Activated CD8-positive, alpha-beta memory T cell treated with anti-CD3 and anti-CD28 coated beads, Interleukin-2, amount 50 U/mL, for 48 hours (primary cell): ENCODE results near the gene ATP6V1G2.

Experiments used
- DNase-seq: peaks from one replicate; pipeline ENCODE4 v3.0.0-alpha.2; 2020

The ATP6V1G2 gene

DNA sequence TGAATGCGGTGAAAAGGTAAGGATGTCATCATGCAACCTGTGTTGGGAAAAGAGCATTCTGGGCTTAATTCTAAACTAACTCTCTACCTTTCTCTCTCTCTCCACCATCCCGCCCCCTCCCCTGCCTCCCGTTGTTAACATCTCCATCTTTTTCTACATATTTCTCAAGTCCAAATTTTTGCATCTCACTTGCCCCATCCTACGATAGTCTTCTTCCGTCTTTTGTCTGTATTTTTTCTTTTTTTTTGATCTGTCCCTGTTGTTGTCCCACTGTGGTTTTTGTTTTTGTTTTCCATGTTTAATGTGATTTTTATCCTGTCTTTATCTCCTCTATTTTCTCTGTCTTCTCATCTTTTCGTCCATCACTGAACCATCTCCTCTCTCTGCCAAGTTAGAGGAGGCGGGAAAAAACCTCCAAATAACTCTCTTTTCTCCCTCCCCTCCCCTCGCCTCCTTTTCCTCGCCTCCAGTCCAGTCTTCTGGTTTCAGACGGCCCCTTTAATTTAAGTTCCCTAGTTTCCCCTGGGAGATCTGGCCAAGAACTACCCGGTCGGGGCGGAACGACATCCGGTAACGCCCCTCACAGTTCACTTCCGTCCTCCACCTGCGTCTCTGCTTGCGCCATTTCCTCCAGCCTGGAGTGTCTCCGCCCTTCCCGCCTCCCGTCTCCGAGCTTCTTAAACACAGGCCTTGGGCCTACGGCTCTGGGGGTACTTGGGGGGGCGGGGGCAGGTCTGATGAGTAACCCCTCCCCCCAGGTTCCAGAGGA lies 734 bp upstream of the ATP6V1G2 start, which contains the start of gene NFKBIL1:
Gene NFKBIL1 (plus strand): TSS at position 651 of the 769 bp plus-strand sequence. CDS start 87 bp downstream, at position 738.
- DNase-seq = peak; percentile 91

DNA sequence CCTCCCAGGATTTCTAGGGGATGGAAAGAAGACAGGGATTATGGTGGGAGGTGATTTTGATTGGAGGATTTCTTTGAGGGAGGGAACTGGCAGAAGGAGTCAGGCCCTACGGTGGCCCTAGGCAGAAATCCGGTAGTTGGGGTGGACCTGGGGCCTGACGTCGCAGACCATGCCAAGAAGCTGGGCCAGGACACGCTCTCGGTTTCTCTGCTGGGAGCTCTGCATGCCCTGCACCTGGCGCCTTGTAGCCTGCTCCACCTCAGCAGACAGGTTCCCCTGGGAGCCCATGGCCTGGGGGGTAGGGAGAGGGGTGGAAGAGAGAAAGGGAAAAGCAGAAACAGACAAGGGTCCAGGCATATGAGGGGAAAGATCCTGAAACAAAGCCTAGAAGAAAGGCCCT lies 1.1 kb downstream of the ATP6V1G2 start:
- DNase-seq = no peak

DNA sequence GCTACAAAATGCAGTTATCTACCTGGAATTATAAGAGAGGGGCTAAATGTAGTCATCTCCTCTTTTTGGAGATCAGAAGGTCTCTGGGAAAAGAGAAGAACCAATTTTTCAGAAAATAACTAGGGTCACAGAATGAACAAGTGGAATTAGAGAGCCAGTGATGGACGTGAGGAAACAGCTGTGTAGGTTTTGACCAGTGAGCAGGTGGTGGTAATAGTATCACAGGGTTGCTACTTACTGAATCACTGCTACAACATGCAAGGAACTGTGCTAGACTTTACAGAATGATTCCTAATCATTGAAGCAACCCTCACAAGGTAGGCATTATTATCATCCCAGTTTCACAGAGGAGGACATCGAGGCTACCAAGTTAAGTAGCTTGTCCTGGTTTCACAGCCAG lies 1.7 kb downstream of the ATP6V1G2 start:
- no peak for DNase-seq

DNA sequence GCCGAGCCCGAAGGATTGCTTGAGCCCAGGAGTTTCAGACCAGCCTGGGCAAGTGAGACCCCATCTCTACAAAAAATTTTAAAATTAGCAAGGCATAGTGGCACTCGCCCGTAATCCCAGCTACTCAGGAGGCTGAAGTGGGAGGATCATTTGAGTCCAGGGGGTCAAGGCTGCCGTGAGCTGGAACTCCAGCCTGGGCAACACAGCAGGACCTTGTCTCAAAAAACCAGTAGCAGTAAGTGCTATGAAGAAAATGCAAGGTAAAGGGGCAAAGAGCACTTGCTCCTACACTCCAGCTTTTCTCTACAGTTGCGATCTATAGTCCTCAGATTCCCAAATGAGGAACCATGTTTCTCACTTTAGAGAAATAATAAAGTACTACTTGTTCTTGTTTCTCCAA lies 2.8 kb downstream of the ATP6V1G2 start:
- peak; percentile 43 for DNase-seq

DNA sequence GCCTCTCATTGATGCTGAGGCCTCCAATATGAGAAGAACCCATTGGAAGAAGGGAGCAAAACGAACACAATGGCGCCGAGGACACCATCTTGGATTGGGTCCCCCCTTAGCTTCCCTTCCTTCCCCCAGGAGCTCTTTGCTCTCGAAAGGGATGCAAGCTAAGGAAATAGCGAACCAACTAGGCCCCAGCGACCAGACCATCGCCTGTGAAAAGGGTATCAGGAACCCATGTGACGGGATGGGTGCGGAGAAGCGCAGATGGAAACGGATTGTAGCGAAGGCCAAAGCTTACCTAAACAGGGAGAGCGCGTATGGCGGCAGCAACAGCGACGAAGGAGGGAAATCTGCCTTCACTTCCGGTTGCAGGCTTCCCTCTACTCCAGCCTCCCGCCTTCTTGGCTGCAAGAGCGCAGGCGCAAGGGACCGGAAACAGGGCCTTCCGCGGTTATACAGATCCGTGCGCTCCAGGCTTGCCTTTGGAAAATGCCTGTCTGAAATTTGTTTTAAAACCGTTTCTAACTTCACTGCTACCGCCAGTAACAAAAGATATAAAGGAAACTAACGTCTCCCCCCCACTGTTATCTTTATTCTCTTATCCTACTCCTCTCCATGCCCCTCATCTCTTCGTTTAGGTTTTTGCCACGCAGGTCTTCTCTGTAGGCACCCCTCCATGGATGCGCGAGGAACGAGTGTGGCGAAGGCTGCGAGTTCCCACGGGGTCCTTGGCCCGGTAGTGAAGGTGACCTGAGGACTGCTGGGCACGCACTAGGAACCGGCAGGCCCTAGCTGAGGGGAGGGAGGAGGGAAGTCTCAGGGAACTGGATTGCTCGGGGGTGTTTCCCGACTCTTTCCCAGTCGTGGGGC lies 4.5 kb downstream of the ATP6V1G2 start, which contains the start of gene DDX39B:
Gene DDX39B (minus strand): TSS at position 346 of the 864 bp plus-strand sequence. CDS start 1,471 bp downstream, outside the sequence.
- peak; percentile 94 for DNase-seq

DNA sequence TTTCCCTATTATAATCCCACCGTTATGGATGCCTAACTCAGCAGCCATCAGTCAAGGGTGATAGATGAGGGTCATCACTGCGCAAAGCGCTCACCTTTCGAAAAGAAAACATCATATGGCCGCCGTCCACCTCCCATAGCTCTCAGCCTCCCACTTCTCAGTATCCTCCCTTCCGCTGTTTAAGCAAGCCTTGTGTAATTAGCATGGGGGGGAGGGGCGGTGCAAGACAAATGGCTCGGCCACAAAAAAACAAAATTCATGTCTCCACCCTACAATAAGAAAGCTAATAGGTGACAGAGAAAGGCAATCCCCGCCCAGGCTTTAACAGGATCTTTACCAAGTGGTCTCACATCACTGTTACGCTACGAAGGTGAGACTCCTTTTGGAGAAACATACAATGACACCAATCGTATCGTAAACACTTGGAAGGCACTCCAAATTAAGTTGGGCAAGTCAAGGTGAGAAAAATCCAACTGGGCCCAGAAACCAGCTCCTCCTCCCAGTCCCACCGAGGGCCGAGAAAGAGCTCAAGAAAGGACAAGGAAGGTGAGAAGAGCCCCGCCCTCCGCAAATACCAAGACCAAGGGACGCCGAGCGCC lies 5.2 kb downstream of the ATP6V1G2 start:
- peak; percentile 79 for DNase-seq

DNA sequence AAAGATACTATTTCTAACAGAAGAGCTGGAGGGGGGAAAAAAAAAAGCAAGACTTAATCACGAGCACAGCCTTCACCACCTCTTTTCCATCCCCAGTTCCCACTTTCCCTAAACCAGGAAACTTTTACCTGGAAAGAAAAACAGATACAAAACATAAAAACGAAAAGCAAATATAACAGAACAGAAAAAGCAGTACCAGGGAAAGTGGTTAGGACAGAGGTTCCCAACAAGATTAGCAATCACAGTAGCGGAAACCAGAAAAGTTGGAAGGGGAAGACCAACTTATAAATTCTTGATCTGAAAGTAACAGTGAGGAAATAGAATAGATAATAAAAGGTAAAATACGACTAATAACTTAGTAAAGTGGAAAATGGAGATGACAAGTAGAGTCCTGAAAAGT lies 5.8 kb downstream of the ATP6V1G2 start:
- no peak for DNase-seq

DNA sequence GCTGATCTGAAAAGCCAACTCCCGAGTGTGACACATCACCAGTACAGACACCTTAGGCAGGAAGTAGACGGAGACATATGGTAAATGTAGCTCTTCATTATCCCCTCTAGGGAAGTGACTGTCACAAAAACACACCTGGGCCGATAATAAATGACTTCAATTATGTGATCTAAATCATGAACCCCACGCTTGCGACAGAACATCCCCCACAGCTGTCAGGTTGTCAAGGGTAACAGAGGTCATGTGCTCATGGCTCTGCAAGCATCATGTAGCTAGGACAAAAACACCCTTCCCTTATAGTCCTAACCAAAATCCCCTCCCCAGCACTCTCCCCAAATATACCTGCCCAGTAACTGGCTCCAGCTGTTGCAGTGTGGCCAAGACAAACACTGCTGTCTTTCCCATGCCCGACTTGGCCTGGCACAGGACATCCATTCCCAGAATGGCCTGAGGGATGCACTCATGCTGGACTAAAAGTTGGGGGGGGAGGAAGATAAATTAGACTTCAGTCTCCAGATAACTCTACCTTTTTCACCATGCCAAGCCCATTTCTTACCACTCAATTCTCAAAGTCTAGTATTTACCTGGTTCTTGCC lies 7.5 kb downstream of the ATP6V1G2 start:
- no peak for DNase-seq

DNA sequence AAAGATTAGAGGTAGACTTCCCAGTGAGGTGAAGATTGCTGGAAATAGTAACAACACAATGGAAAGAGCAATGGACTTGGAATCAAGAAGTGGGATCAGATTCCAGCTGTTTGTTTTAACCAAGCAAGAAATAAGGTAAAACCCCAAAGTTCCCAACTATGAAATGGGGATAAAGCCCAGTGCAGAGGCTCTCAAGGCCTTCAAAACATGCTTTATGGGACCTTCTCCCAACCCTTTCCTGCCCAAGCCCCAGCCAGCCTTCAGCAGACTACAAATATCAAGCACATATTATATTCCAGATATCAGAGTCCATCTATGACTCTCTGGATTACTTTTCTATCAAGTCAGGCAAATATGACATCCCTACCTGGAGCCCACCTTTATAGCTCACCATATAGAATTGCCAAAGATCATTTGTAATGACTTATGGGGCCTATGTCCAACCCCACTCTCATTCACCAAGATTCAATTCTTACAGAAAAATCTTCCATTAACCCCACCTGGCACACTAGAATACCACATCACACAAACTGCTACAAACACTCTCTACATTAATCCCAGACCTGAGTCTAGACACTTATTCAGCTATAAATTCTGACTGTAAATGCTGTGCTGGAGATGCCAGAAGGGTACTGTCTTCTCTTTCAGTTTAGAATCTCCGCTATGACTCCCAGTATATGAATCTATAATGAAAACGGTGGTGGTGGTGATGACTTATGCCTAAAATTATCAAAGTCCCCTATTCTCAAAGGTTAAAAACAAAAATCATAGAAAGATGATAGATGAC lies 10.7 kb downstream of the ATP6V1G2 start:
- DNase-seq = peak; percentile 41

DNA sequence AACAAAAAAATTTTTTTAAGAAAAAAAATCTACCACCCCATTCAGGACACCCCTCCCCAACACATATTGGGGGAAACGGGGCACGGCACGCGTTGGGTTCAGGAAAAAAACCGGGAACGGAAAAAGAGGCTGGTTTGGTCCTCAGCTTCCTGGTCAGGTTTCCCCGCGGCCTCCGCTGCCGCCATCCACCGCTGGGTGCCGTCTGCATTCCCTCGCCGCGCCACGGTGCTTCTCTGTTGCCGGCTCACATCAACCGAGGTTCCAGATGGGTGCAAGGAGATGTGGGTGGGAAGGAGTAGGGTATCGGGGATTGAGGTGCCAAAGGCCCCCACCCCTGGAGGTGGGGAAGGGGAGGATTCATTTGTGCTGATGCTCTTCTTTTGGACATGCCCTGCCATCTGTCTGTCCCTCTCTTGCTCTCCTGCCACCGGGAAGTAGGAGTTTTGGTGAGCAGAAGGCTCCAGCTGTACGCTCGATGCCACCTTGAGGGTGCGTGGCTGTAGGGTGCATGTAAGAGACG lies 11.8 kb downstream of the ATP6V1G2 start:
- peak; percentile 50 for DNase-seq

DNA sequence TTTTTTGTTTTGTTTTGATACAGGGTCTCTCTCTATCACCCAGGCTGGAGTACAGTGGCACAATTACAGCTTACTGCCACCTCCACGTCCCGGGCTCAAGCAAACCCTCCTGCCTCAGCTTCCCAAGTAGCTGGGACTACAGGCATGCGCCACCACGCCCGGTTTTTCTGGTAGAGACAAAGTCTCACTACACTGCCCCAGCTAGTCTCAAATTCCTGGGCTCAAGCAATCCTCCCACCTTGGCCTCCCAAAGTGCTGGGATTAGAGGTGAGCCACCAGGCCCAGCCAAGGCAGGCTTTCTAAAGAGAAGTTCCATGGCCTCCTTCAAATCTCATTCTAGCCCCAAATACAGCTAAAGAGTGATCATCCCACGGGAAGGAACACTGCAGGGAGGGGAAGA lies 12.4 kb downstream of the ATP6V1G2 start:
- DNase-seq = peak; percentile 55

DNA sequence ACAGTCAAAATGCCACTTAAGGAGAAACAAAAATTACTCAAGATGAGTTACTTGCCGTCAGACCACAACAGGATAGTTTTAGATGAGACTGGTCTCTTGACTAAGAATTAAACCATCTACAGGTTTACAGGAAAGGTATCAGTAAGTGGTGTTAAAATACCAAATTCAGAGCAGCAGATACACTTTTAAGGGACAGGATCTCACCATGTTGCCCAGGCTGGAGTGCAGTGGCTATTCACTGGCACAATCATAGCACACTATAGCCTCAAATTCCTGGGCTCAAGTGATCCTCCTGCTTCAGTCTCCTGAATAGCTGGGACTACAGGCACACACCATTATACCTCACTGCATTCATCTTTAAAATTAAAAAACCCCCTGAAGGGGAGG lies 13.0 kb downstream of the ATP6V1G2 start:
- DNase-seq = peak; percentile 26

DNA sequence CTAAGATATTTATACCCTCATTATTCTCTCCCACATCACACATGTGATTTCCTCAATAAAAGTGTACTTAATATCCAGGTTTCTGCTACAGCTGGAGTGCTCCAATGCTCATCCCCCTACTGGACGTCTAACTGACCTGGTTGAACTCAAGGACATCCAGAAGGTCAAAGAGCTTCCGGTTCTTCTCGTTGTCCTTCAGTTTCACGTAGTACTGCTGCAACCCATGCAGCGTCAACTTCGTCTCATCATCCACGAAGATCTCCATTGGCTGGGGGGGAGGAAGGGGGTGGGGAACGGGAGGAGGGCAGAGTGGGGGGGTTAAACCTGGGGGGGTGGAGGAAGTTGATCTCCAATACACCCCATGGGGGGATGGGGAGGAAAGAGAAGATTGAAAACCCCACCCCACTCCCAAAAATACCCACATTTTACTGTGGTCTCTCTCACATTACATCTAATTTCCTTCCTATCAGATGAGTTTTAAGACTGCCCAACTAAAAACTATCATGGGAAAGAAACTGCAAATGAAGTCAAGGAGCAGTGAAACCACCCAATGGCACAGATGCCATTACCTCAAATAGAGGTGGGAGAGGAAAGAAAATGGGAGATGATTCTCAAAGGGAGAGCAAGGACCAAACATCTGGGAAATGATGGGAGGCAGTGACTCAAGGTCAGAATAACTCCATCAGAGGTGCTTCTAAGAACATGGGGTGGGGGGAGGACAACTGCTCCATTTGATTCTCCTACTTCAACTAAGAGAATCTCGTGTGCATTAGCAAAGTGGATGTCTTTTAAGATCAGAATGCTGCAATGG lies 13.6 kb downstream of the ATP6V1G2 start:
- peak; percentile 48 for DNase-seq

DNA sequence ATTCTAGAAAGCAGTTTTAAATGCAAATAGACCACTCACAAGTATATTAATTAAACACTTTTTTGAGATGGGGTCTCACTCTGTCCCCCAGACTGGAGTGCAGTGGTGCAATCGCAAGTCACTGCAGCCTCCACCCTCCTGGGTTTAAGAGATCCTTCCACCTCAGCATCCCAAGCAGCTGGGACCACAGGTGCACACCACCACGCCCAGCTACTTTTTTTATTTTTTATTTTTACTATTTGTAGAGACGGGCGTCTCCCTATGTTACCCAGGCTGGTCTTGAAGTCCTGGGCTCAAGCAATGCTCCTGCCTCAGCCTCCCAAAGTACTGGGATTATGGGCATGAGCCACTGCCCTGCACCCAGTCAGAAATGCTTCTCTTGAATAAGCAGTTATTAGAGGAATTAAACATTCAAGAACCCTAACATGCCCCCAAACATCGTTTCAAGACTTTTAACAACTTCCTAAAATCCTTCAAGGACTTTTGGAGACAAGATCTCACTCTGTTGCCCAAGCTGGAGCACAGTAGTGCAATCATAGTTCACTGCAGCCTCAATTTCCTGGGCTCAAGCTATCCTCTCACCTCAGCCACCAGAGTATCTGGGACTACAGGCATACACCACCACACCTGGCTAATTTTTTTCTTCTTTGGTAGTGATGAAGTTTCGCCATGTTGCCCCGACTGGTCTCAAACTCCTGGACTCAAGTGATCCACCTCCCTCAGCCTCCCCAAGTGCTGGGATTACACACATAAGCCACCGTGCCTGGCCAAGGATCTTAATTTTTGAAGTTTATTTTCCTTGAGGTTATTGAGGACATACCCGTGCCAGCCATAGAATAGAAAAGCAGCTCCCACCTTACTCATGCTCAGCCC lies 14.4 kb downstream of the ATP6V1G2 start:
- peak; percentile 50 for DNase-seq

DNA sequence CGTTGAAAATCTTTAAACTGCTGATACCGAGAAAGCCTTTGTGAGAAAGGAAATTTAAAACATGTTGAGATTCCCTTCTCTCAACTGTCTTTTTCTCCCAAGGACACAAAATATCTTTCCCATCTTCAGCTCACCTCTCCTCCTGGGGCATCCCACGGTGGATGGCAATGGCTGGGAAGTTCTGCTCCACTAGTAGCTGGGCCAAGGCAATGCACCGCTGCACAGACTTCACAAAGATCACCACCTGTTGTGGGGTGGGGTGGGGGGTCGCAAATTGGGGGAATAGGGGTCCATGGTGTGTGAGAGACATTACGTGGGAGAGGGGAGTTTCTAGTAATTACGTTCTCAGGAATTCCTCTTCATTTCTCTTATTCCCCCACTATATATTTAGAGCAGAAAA lies 15.2 kb downstream of the ATP6V1G2 start:
- peak; percentile 49 for DNase-seq

DNA sequence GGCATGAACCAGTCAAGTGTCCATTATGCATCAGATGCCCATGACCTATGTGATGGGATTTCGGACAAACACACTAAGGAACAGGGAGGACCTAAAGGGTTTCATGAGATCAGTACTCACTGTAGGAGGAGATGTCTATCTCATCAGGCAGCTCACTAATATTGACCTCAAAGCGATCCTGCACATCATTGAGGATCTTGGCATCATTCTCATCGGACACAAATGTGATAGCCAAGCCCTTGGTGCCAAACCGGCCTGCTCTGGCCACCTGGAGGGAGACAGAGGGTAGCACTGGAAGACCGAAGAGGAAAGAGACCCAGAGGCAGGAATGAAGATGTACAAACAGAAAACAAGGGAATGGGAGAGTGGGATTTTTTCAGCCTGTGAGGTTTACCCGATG lies 15.7 kb downstream of the ATP6V1G2 start:
- peak; percentile 46 for DNase-seq

DNA sequence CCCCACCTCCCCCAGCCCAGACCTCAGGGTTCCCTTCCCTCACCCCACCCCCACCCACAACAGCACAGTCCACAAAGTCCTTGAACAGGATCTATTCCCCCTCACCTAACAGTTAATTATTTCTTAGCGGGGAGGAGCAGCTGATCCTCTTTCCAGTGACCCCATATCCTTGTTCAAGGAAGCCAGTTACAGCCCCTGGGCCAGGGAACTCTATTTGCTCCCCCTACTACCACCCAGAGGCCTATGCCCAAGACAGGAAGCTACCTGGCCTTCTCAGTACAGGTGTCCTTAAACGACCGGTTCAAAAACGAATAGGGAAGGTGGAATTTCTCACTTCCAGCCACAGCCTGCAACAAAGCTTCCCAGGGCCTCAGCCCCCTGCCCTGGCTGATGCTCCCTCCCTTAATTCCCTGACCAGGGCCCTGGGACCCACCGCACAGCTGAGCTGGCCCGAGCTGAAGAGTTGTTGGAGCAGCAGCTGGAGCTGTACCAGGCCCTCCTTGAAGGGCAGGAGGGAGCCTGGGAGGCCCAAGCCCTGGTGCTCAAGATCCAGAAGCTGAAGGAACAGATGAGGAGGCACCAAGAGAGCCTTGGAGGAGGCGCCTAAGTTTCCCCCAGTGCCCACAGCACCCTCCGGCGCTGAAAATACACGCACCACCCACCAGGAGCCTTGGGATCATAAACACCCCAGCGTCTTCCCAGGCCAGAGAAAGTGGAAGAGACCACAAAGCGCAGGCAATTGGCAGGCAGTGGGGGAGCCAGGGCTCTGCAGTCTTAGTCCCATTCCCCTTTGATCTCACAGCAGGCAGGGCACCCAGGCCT lies 16.9 kb downstream of the ATP6V1G2 start:
- peak; percentile 62 for DNase-seq

DNA sequence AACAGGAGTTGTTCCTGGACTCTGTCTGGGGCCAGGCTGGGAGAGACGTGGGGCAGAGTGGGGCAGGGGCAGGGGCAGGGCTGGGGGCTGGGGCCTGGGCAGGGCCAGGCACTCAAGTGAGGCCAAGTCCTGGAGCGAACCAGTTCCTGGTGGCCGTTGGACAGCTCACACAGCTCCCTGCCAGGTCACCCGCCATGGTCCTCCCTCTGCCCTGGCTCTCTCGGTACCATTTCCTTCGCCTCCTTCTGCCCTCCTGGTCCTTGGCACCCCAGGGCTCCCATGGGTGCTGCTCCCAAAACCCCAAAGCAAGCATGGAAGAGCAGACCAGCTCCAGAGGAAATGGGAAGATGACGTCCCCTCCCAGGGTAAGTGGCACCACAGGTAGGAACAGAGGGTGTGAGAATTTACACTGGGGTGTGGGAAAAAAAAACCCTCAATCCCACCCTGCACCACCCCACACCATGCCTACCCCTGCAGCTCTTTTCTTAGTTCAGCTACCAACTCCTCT lies 17.5 kb downstream of the ATP6V1G2 start, which contains the start of gene MCCD1:
Gene MCCD1 (plus strand): TSS at position 142 of the 508 bp plus-strand sequence. CDS start 53 bp downstream, at position 195.
- peak; percentile 59 for DNase-seq
